Activated T-cell treated with anti-CD3 and anti-CD28 coated beads, Interleukin-2, amount 50 U/mL, for 4 hours (primary cell): Measurements from ENCODE around the gene TEAD4. TPM values are rescaled to one million over a fixed set of nuclear protein-coding genes. Genes with fewer than 3 reads are reported as not detected.

Experiments
- ATAC-seq, 2 donors: fragments of 200-7000 bp; cut with Tn5 transposase; one replicate each; pipeline ENCODE4 v1.10.0; 2021
- DNase-seq: peaks from one replicate; pipeline ENCODE4 v3.0.0-alpha.2; 2020
- H3K27me3 Mint-ChIP-seq: one replicate; pipeline ENCODE4 v1.8.0; 2021; ENCODE audit warnings: low read depth, mixed read lengths
- H3K36me3 Mint-ChIP-seq: one replicate; pipeline ENCODE4 v1.8.0; 2022; ENCODE audit warnings: mixed read lengths; ENCODE audit not compliant: insufficient read depth
- H3K4me1 Mint-ChIP-seq: one replicate; pipeline ENCODE4 v1.8.0; 2021; ENCODE audit warnings: low read depth, mixed read lengths
- H3K4me3 Mint-ChIP-seq: one replicate; pipeline ENCODE4 v1.8.0; 2021; ENCODE audit warnings: mild to moderate bottlenecking, moderate library complexity, mixed read lengths
- H3K9me3 Mint-ChIP-seq: one replicate; pipeline ENCODE4 v1.8.0; 2021; ENCODE audit warnings: mixed read lengths
- total RNA-seq, 3 donors: library from RNA; stranded (reverse); gene quantifications; one replicate each; pipeline ENCODE4 v1.2.1, GENCODE V29; 2021

The TEAD4 gene
- total RNA-seq, 3 donors from 2014 or later: 2.7 to 4.1 (median 3.7) TPM

DNA sequence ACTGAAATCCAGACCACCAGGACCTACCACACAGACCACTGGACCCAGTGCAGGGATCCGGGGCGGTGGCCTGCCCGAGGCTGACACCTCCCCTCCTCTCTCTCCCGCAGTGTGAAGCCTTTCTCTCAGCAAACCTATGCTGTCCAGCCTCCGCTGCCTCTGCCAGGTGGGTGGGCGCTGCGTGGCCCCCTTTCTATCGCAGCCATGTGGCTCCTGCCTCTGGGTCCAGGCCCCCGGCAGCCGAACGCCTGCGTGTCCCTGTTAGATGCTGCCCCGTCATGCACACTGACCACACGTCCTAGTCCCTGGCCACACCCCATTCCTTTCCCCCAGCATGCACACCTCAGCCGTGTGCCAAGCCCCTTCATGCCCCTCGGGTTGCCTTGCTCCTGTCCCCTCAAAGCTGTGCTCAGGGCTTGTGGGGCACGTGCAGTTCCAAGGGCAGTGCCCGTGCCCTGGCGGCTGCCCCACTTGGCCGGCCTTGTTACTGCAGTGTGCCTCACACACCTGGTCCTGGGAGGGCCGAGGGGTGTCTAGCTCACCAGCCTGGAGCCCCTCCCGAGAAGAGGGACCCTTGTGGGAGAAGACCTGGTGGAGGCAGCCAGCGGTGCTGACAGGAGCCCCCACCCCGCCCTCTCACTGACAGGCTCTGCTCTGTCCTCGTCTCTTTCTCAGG lies 59.9 kb downstream of the TEAD4 start:
- no peaks in the 10 kb centered on the region for H3K4me1 Mint-ChIP-seq
- no peak overlapping the region for H3K4me3 Mint-ChIP-seq
- DNase-seq: no peak
- no peak for ATAC-seq
- no peaks in the 10 kb centered on the region for H3K36me3 Mint-ChIP-seq
- H3K27me3 Mint-ChIP-seq: no peaks in the 10 kb centered on the region
- no peaks in the 10 kb centered on the region for H3K9me3 Mint-ChIP-seq

DNA sequence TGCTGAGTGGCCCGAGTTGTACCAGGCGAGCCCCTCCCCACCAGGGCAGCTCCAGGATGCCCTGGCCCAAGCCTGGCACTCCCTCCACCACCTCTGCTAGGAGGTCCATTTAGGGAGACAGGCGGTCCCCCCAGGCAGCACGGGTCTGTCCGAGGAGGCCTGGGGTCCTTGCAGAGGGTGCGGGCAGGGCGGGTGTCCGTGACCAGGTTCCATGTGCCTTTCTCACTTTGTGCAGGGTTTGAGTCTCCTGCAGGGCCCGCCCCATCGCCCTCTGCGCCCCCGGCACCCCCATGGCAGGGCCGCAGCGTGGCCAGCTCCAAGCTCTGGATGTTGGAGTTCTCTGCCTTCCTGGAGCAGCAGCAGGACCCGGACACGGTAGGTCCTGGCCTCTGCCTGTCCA lies 61.2 kb downstream of the TEAD4 start:
- Mint-ChIP-seq H3K36me3 (no peaks in the 10 kb centered on the region), H3K27me3 (no peaks in the 10 kb centered on the region), H3K4me3 (no peak overlapping the region), H3K4me1 (no peaks in the 10 kb centered on the region), H3K9me3 (no peaks in the 10 kb centered on the region)
- DNase-seq (no peak), ATAC-seq (no peak)

DNA sequence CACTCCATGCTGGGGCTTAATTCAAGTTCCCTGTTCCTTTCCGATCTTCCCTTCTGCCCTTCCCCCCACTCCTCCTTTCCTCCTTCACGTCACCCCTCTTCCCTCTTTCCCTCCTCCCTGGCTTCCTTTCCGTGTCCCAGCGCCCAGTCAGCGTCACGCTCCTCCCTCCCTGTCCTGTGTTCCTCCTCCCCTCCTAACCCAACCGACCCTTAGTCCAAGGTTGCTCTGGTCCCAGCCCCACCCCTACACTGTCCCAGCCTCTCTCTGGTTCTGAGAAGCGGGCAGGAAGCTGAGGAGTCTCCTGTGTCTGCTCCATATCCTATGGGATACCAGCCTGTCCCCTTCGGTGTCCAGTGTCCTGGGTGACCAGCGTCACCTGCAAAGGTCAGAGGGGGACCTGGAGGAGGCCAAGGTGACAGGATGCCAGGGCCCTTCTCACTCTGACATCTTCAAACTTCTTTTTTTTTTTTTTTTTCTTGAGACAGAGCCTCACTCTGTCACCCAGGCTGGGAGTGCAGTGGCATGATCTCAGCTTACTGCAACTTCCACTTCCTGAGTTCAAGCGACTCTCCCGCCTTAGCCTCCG lies 61.7 kb downstream of the TEAD4 start:
- Mint-ChIP-seq H3K36me3 (no peaks in the 10 kb centered on the region), H3K27me3 (no peaks in the 10 kb centered on the region), H3K4me1 (no peaks in the 10 kb centered on the region), H3K9me3 (no peaks in the 10 kb centered on the region), H3K4me3 (no peak overlapping the region)
- ATAC-seq (no peak), DNase-seq (no peak)

DNA sequence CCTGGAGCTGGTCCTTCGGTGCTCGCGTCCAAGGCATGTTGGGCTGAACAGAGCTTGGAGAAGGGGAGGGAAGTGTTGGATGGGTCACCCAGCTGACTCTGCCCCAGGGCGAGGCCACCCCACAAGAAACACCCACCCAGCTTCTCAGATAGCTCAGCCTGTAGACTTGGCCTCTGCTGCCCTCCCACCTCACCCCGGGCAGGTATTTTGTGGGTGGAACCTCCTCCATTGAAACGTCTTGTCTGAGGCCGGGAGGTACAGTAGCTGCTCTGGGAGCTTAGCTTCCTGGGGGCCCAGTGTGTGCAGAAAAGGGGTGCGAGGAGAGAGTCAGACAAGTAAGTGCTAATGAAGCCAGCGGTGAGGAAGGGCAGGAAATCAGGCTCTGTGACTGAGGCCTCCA lies 63.2 kb downstream of the TEAD4 start:
- no peaks in the 10 kb centered on the region for H3K27me3 Mint-ChIP-seq
- no peak overlapping the region for H3K4me3 Mint-ChIP-seq
- ATAC-seq: no peak
- no peaks in the 10 kb centered on the region for H3K4me1 Mint-ChIP-seq
- no peaks in the 10 kb centered on the region for H3K9me3 Mint-ChIP-seq
- no peak for DNase-seq
- no peaks in the 10 kb centered on the region for H3K36me3 Mint-ChIP-seq

DNA sequence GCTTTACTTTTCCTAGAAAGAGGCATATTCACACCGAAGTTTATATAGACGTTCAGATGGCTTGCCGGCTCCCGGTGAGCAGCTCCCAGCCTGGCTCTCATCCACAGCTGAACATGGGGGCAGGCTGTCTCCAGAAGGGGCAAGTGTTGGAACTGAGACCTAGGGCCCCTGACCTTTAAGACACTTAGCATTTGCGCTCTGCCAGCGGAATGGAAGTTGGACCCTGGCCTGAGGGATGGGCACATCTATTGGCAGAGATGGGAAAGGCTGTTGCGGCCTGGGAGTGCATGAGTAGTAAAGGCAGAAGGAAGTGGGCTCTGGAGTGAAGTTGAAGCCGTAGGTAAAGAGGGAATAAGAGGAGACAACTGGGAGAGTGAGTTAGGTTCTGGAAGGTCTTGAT lies 63.8 kb downstream of the TEAD4 start:
- Mint-ChIP-seq H3K9me3 (no peaks in the 10 kb centered on the region), H3K27me3 (no peaks in the 10 kb centered on the region), H3K4me3 (no peak overlapping the region), H3K36me3 (no peaks in the 10 kb centered on the region), H3K4me1 (no peaks in the 10 kb centered on the region)
- ATAC-seq: no peak
- no peak for DNase-seq

DNA sequence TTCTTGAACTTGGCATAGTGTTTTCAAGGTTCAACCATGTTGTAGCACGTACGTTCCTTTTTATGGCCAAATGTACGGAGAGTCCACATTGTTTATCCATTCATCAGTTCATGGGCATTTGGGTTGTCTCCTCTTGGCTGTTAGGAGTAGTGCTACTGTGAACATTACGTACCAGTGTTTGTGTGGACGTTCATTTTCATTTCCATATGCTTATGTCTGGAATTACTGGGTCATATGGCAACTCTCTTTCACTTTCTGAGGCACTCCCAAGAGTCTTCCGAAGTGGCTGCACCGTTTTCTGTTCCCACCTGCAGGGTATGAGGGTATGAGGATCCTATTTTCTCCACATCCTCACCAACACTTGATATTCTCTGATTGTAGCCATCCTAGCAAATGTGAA lies 68.9 kb downstream of the TEAD4 start:
- no peak overlapping the region for H3K4me3 Mint-ChIP-seq
- peaks cover 5% of the 10 kb centered on the region for H3K27me3 Mint-ChIP-seq
- H3K9me3 Mint-ChIP-seq: no peaks in the 10 kb centered on the region
- ATAC-seq (no peak), DNase-seq (no peak)
- H3K36me3 Mint-ChIP-seq: no peaks in the 10 kb centered on the region
- no peaks in the 10 kb centered on the region for H3K4me1 Mint-ChIP-seq

DNA sequence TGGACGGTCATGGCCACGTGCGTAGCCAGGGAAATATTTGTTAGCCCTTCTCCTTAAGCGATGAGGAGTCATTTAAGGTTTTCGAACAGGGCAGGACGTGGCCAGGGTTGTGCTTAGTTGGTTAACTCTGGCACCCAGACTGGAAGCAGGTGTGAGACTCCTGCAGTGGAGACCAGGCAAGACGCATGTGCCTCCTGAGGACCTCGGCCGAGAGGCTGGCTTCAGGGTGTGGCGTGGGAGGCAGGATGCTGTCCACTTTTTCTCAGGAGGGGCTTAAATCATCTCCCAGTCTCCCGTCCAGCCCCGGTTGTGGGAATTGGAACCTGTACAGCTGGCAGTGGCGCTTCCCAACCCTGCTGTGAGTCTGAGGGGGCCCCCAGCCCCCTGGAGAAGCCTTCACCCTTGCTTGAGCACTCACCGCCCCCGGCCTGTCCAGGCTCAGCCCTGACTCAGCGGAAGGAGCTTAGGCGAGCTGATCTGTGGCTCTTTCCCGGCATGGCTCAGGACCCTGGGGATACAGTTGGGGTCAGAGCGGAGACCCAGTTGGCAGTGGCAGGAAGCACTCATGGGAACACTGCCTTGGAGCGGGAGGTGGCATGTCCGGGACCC lies 71.7 kb downstream of the TEAD4 start:
- DNase-seq: no peak
- H3K27me3 Mint-ChIP-seq: peaks cover 5% of the 10 kb centered on the region
- H3K9me3 Mint-ChIP-seq: no peaks in the 10 kb centered on the region
- ATAC-seq: no peak
- no peaks in the 10 kb centered on the region for H3K4me1 Mint-ChIP-seq
- H3K4me3 Mint-ChIP-seq: no peak overlapping the region
- no peaks in the 10 kb centered on the region for H3K36me3 Mint-ChIP-seq

DNA sequence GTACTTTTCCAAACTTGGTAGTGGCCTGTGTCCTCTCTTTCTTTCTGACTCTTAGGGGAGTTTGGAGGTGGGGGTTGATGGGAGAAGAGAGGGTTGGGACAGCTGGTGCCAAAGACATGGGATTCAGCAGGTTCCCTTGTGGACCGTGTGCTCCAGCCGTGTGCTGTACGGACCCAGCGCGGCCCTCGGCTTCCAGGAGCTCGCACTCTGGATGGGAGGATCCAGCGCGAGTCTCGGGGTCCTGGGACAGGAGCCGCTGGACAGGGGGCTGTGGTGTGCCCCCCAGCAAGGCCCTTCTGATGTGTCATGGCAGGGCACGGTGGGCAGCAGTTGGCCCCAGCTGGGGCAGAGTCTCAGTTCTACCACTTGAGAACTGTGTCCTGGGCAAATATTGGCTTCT lies 73.0 kb downstream of the TEAD4 start:
- Mint-ChIP-seq H3K4me3 (no peak overlapping the region), H3K27me3 (peaks cover 5% of the 10 kb centered on the region), H3K4me1 (no peaks in the 10 kb centered on the region), H3K36me3 (no peaks in the 10 kb centered on the region), H3K9me3 (no peaks in the 10 kb centered on the region)
- DNase-seq (no peak), ATAC-seq (no peak)

DNA sequence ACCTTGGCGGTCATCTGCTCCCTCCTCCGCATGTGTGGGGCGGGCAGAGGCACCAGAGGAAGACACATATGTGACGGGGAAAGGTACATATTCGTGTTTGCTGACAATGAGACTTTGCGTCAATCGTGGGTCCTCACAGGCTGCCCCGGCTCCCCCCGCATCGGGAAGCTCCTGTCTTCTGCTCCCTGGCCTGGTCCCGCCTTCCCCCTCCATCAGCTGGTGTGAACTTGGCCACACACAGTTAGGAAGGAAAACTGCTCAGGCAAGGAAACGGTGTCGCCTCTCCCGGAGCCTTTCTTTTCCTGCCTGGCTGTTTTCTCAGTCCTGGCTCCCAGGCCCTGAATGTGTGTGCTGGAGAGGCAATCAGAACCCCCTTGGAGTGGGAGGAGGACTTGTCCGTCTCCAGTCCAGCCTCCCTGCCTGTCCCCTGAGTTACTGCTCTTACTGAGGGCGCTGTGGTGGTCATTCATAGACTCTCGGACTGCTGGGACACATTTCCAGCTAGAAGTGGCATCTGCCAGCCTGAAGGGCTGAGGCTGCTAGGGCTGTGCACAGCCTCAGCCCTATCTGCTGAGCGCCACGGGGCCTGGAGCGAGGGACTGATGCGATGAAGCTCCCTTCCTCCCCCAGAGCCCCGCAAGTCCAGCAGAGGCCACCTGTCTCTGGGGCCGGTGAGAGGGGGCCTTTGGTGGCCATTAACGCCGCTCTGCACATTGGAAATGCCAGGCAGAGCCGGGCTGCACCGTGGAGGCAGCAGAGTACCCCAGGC lies 73.8 kb downstream of the TEAD4 start:
- Mint-ChIP-seq H3K27me3 (peaks cover 5% of the 10 kb centered on the region), H3K36me3 (no peaks in the 10 kb centered on the region), H3K9me3 (no peaks in the 10 kb centered on the region), H3K4me1 (no peaks in the 10 kb centered on the region), H3K4me3 (no peak overlapping the region)
- ATAC-seq: no peak
- no peak for DNase-seq

DNA sequence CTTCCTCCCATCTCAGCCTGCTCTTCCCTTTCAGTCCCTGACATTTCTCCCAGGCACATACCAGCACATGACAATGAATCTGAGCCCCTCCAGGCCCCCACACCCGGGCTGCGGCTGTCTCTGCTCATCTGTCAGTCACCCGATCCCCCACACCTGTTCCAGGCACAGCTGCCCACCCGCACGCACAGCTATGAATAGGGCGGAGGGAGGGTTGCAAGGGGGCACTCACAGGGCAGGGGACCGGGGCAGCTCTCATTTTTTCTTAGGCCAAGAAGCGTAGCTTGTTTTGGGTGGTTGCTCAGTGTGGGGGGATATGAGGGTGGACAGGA lies 74.3 kb downstream of the TEAD4 start:
- ATAC-seq (no peak), DNase-seq (no peak)
- H3K9me3 Mint-ChIP-seq: no peaks in the 10 kb centered on the region
- no peaks in the 10 kb centered on the region for H3K4me1 Mint-ChIP-seq
- H3K4me3 Mint-ChIP-seq: no peak overlapping the region
- H3K36me3 Mint-ChIP-seq: no peaks in the 10 kb centered on the region
- H3K27me3 Mint-ChIP-seq: peaks cover 5% of the 10 kb centered on the region

DNA sequence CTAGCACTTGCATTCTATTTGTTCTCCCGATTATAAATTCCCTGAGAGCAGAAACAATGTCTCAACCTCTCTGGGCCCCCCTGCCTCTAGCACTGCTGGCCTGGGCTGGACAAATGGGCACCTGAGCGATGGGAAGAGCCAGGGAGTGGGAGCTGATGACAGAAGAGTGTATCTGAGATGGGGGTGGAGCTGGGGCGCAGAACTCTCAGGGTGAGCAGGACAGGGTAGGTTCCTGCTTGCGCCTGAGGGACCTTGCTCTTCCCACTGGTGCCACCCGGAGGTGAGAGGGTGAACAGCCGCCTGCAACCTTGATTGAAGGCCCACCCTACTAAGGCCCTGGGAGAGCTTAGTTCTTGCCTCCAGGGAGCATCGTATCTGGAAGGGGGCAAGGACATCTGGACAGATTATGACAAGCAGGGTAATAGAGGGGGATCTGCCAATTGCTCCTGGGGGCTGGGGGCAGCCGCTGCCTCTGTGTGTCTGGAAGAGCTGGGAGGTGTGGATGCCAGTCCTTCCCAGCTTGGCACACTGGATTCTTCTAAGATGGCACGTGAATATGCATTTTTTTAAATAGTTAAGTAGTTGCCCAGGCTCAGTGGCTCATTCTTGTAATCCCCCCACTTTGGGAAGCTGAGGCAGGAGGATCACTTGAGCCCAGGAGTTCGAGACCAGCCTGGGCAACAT lies 75.0 kb downstream of the TEAD4 start:
- Mint-ChIP-seq H3K4me1 (no peaks in the 10 kb centered on the region), H3K27me3 (peaks cover 5% of the 10 kb centered on the region), H3K9me3 (no peaks in the 10 kb centered on the region), H3K4me3 (no peak overlapping the region), H3K36me3 (no peaks in the 10 kb centered on the region)
- DNase-seq (no peak), ATAC-seq (peak; percentile 55 to 61)

DNA sequence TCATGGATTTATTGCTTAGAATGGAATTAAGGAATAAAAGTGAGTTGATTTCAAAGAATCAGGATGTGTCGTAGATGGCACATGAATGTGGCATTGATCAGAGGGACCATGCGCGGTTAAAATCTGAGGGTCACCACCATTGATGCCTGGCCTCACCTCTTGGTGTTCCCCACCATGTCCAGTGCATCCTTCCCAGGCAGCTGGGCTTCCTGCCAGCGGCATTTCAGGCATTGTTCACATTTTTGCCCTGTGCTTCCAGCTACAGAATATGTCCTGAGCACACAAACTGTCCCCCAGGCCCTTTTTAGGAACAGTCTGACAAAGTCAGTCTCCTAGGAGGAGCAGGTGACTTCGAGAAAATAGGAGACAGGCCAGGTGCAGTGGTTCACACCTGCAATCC lies 76.0 kb downstream of the TEAD4 start:
- no peaks in the 10 kb centered on the region for H3K36me3 Mint-ChIP-seq
- no peak for ATAC-seq
- no peaks in the 10 kb centered on the region for H3K4me1 Mint-ChIP-seq

DNA sequence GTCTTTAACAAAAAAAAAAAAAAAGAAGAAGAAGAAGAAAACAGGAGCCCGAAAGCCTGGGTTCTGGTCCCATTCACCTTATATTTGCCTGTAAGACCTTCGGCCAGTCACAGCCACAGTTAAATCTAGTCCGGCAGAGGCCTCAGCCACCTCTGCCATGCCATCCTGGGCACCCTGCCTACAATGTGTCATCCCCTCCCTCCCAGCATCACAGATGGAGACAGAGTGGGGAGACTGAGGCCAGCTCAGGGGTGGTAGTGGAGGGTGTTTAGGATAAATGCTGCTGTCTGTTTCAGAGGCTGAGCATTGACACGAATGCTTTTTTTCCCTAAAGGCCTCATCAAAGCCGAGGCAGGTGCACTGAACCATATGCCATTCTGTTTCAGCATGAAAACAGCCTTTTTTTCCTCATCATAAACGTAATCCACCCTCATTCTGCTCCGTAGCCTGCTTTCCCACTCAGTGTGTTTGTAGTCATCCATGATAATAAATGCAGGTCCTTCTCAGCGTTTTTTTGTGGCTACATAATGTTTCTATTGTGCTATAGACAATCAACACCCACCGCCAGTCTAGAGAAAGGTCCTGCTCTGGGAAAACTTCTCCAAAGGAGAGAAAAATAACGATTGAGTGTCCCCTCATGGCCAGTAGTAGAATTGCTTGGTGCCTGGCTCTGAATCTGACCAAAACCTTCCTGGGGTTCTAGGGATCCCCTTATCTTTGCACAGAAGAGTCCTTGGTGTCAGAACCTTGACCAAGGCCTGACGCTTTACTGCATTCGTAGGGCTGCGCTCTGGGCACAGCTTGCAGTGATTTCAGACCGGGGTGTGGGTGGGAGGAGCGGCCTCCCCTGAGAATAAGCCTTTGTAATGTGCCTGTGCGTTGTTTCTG lies 76.9 kb downstream of the TEAD4 start:
- ATAC-seq: no peak
- H3K9me3 Mint-ChIP-seq: no peaks in the 10 kb centered on the region
- no peak overlapping the region for H3K4me3 Mint-ChIP-seq
- H3K4me1 Mint-ChIP-seq: no peaks in the 10 kb centered on the region
- no peaks in the 10 kb centered on the region for H3K36me3 Mint-ChIP-seq
- H3K27me3 Mint-ChIP-seq: no peaks in the 10 kb centered on the region
- DNase-seq: no peak

More for the DNA sequence above, 76.0 kb downstream of the TEAD4 start:
- Mint-ChIP-seq H3K9me3 (no peaks in the 10 kb centered on the region), H3K27me3 (peaks cover 5% of the 10 kb centered on the region), H3K4me3 (no peak overlapping the region)
- no peak for DNase-seq
